Activated T-cell treated with anti-CD3 and anti-CD28 coated beads for 1 hour (primary cell): ENCODE data around the gene PCNX1.
"Not testable (repeated sequence)": the region's sequence is repeated elsewhere in the genome, so short reads cannot be mapped to it uniquely, and the experiment has no call there.

Experiments
- DNase-seq: peaks from one replicate; pipeline ENCODE4 v3.0.0-alpha.2; 2020; ENCODE audit warnings: low read depth

The PCNX1 gene

GRCh38 chr14:71021347-71022011 lies 114.2 kb downstream of the PCNX1 start:
- DNase-seq = no peak

DNA sequence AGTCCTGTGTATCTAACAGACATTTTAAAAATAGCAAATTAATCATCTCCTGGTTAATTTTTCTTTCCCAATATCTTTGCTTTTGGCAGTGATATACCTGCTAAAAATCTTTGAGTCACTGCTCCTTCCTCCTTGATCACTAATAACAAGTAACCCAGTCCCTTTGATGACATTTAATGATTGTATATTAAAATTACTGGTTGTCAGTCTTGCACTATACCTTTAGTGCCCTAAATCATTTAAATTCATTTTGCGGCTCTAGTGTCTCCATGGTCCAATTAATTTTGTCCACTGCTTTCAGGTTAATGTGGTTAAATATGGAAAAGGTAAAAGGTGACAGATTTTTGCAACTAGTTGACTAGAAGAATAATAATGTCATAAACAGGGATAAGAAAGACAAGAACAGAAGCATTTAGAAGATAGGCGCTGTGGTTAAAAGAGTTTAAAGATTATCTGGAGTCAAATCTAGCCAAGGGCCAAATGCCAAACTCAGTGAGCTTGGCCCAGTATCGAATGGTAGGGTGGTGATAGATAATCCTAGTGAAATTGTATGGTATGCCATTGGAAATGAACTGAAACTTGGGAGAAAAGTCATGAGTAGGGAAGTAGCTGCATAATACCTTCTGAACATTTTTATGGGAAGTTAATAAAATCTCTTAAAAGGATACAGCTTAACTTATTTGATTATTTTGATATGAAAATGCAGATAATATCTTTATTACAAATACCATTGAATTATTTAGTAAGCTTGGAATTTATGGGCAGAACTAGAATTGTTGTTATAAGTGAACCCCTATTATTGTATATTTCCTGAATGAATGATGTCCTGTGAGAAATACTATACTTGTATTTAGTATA lies 115.0 kb downstream of the PCNX1 start:
- DNase-seq = no peak

- no peak for DNase-seq
Observed at GRCh38 chr14:71022939-71023338, 115.7 kb downstream of the PCNX1 start.

DNA sequence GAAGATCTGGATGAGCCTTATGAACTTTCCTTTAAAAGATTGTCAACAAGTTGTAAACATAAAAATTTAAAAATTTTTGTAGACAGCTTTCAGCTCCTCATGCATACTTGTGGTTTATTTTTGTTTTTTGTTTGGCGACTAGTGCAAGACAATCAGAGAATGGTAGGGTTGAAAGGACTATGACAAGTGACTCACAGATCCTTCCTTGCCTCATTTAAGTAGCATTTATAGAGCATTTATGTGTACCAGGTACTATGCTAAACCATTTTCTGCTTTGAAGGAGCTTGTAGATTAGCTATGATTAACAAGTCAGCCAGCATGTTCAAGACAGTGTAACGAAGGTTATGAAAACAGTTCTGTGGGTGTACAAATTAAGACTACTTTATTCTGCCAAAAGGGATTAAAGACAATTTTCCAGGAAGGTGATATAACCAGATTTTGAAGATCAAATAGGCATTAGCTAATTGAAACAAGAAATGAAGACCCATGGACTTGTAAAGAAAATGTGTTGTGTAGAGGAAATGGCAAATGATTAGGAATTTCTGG lies 122.0 kb downstream of the PCNX1 start:
- no peak for DNase-seq

DNA sequence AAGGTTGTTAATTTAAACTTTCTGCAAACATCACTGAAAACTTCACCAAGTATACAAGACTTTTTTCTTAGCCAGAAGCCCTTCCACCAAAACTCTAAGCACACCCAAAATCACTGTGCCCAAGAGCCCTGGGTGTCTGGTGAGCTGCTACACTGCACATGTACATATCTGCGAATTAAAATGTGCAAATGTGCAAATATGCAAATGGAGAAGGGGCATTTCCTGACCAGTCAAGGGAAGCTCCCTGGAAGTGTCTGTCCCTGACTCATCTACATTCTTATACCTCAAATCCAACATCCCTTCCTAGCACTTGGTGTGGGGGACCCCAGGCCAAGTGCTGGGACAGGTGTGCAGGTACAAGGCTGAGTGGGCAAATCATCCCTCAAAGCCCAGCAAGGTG lies 123.7 kb downstream of the PCNX1 start:
- no peak for DNase-seq

DNA sequence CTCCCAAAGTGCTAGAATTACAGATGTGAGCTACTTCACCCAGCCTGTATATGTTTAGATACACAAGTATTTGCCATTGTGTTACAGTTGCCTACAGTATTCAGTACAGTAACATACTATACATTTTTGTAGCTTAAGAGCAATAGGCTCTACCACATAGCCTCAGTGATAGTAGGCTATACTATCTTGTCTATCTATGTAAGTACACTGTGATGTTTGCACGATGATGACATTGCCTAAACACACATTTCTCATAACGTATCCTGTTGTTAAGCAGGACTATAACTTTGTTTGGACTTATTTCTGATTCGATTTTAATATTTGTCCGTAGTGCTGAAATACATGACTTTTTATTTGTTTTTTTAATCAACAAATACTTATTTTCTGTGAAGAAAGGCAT lies 129.2 kb downstream of the PCNX1 start:
- DNase-seq = no peak

DNA sequence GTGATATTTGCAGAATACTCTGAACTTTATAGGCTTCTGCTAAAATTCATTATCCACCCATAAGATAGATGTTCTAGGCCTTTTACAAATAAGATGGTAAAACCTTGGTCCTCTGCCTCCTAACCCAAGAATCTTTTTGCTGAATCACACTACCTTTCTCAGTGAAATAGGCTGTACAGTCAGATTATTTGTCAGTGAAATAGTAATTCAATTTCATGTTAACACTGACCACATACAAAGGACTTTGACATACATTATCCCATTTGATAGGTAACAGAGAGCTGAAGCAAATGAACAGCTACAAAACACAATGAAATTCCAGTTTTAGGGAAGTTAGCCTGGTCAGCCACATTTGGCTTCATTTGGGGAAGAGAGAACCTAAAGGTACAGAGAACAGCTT lies 141.1 kb downstream of the PCNX1 start:
- no peak for DNase-seq

DNA sequence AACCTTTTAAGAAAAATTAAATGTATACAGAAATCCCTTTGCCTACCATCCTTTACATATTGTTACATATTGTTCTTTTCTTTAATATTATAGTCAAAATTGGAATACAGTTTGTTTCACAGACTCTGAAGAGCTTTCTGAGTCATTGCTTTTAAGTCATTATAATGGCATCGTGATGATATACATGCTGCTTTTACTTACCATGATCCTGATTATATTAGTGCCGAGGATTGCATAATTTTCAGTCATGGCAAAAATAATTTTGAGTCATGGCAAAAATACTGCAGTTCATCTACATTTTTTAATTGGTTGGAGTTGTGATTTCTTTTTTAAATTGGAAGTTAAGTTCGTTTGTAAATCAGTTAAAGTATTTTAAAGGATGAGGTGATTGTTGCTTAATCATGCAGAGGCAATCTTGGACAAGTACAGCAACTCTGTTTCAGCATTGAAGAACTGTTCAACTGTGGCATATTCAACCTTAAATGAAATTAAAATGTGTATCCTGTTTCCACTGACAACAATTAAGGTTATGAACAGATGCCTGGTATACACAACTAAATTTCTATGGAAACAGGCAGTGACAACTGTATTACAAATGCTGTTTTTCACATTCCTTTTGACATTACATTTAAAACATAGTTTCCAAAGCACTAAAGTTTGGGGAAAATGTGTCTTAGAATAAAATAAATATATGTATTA lies 142.3 kb downstream of the PCNX1 start:
- DNase-seq = no peak

GRCh38 chr14:71050227-71050823 lies 143.1 kb downstream of the PCNX1 start:
- no peak for DNase-seq

DNA sequence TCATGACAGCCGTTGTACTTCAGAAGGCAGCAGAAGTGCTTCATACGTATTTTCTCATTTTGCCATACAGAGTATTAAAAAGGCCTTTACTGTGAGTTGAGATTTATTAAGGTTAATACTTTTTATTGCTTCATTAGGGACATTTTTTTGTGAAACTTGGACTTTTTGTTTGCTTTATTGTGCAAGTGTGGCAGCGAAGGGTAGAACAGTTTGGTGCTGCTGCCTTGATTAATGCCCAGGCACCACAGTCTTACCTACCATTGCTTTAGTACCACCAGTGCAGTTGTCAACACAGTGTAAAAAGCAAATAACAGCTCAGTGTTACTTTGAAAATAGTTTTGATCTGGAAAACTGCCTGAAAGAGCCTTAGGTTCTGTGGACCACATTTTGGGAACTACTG lies 147.4 kb downstream of the PCNX1 start:
- no peak for DNase-seq

DNA sequence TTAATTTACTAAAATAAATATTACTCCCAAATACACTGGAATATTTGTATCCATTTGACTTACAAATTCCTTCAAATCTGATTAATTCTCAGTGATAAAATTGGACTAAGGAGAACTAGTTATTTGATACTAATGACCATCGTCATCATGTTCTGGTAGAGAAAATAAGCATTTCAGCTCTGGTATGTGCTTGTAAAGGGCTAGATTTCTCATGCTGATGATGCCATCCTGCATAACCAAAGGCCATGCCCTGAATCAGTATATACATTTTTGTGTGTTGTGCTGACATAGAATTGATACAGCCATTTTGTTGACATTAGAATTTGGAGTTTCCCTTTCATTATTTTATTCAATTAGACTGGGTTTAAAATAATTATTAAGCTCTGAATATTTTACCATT lies 148.9 kb downstream of the PCNX1 start:
- no peak for DNase-seq

- DNase-seq = no peak
Observed at GRCh38 chr14:71060274-71060673, 153.0 kb downstream of the PCNX1 start.

DNA sequence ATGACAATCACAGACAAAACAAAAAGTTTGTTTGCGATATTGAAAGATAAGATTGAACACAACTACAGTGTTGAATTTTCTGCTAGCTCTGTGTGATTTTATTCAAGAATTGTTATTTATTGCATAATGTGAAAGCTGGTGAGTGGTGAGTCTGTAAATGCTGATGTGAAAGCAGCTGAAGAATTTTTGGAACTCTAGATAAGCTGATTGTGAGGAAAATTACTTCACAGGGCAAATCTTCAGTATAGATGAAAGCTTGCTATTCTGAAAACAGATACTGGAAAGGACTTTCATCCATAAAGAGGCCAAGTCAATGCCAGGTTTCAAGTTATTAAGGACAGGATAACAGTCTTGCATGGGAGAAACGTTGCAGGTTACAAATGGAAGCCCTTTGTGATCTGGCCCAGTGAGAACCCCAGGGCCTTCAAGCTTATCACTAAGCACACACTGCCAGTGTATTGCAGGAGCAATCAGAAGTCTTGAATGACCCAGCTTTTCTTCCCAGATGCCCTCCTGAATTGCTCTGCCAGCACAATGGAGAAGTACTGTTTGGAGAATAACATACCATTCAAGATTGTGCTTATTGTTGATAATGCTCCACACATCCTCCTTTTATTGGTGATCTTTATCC lies 153.7 kb downstream of the PCNX1 start:
- no peak for DNase-seq

DNA sequence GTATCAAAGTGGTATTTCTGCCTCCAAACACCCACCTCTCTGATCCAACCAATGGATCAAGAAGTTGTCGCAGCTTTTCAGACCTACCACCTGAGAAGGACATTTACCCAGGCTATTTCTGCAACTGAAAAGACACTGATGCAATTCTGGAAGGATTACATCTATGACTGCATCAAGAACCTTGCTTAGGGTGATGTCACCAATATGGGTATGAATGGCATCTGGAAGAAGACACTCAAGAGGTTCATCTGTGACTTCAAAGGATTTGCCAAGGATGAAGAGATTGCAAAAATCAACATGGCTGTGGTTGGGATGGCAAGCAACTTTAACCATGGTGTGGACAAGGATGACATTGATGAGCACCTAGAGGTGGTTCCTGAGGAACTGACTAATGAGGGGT lies 154.2 kb downstream of the PCNX1 start:
- no peak for DNase-seq

DNA sequence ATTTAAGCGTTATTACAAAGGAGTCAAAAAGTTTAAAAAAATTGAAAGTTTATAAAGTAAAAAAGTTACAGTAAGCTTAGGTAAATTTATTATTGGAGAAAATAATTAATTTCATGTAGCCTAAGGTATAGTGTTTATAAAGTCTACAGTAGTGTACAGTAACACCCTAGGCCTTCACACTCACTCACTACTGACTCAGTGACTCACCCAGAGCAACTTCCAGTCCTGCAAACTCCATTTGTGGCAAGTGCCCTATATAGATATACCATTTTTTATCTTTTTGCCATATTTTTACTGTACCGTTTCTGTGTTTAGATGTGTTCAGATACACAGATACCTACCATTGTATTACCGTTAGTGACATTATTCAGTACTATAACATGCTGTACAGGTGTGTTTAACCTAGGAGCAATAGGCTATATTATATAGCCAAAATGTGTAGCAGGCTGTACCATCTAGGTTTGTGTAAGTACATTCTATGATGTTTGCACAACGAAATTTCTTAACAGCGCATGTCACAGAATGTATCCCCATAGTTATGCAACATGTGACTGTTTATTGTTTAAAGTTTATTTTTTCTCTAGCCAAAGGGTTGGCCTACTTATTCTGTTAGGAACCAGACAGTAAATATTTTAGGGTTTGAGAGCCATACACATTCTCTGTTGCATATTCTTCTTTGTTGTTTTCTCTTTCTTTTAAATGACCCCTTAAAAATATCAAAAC lies 155.5 kb downstream of the PCNX1 start:
- DNase-seq = no peak

DNA sequence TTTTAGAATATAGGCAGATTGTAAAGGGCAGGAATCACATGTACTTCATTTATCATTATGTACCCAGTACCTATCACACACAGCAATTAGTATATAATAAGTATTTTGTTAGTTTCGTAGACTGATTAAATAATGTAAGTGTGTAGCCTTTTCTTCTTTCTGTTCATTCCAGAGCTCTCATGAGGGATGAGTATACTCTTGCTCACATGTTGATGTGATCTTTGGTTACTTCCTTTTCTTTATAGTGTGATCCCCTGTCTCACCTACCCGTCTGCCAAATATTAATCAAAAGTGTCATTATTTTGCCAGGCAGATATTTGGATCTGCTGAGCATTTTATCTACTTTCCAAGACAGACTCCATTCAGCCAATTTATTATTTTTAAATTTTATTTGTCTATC lies 156.1 kb downstream of the PCNX1 start:
- no peak for DNase-seq

GRCh38 chr14:71064747-71065146 lies 157.5 kb downstream of the PCNX1 start:
- DNase-seq = not testable (repeated sequence)

GRCh38 chr14:71070169-71070568 lies 162.9 kb downstream of the PCNX1 start:
- no peak for DNase-seq

DNA sequence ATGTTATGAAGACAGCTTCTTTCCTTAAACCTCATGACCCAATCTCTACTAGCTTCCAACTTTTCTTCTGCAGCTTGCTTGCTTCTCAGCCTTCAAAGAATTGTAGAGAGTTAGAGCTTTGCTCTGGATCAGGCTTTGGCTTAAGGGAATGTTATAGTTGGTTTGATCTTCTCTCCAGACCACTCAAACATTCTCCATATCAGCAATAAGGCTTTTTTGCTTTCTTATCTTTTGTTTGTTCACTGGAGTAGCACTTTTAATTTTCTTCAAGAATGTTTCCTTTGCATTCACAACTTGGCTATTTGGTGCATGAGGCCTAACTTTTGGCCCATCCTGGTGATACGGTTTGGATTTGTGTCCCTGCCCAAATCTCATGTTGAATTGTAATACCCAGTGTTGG lies 163.8 kb downstream of the PCNX1 start:
- DNase-seq = no peak

- no peak for DNase-seq
Observed at GRCh38 chr14:71076462-71077092, 169.3 kb downstream of the PCNX1 start.

- no peak for DNase-seq
Observed at GRCh38 chr14:71078500-71078899, 171.2 kb downstream of the PCNX1 start.
